HUDEP-2 (cell line): ENCODE data around the gene TMEM91.
"Not testable (repeated sequence)": the region's sequence is repeated elsewhere in the genome, so short reads cannot be mapped to it uniquely, and the experiment has no call there.

ENCODE experiments used
- DNase-seq, 76 experiments: peaks; one replicate each; lab custom pipeline; 2025; ENCODE audit not compliant: unreplicated experiment in 76 of 76; lab: John Stamatoyannopoulos, UW

The TMEM91 gene

GRCh38 chr19:41376241-41376997 lies at the start of gene TMEM91:
Gene TMEM91 (plus strand): TSS chr19:41376533. CDS start chr19:41378310, 1,777 bp downstream.
- no peak for DNase-seq

GRCh38 chr19:41327076-41327575 lies 49.2 kb upstream of the TMEM91 start:
- DNase-seq = peak in 1 of 76 experiments; percentile 39

- peak in 66 of 76 experiments; percentile 35 to 89 (median 73) for DNase-seq
Observed at GRCh38 chr19:41327576-41328156, 48.7 kb upstream of the TMEM91 start.

GRCh38 chr19:41328157-41328841 lies 48.0 kb upstream of the TMEM91 start:
- no peak for DNase-seq

GRCh38 chr19:41328842-41329225 lies 47.5 kb upstream of the TMEM91 start:
- DNase-seq = no peak

- no peak for DNase-seq
Observed at GRCh38 chr19:41330481-41330880, 45.9 kb upstream of the TMEM91 start.

- DNase-seq = no peak
Observed at GRCh38 chr19:41330946-41331678, 45.2 kb upstream of the TMEM91 start.

GRCh38 chr19:41332000-41332399 lies 44.3 kb upstream of the TMEM91 start:
- DNase-seq = no peak

- DNase-seq = no peak
Observed at GRCh38 chr19:41332468-41332867, 43.9 kb upstream of the TMEM91 start.

- no peak for DNase-seq
Observed at GRCh38 chr19:41334793-41335192, 41.5 kb upstream of the TMEM91 start.

GRCh38 chr19:41335467-41335866 lies 40.9 kb upstream of the TMEM91 start:
- DNase-seq = no peak

GRCh38 chr19:41339936-41340335 lies 36.4 kb upstream of the TMEM91 start:
- DNase-seq = no peak

GRCh38 chr19:41341669-41342490 lies 34.5 kb upstream of the TMEM91 start:
- DNase-seq = no peak

GRCh38 chr19:41344162-41344561 lies 32.2 kb upstream of the TMEM91 start:
- DNase-seq = no peak

- not testable (repeated sequence) for DNase-seq
Observed at GRCh38 chr19:41346916-41347315, 29.4 kb upstream of the TMEM91 start.

GRCh38 chr19:41350735-41351338 lies 25.5 kb upstream of the TMEM91 start:
- DNase-seq = peak in 35 of 76 experiments; percentile 18 to 63 (median 35)

GRCh38 chr19:41351339-41352245 lies 24.7 kb upstream of the TMEM91 start:
- DNase-seq = peak in 58 of 76 experiments; percentile 14 to 85 (median 61)

GRCh38 chr19:41352279-41352608 lies 24.1 kb upstream of the TMEM91 start:
- no peak for DNase-seq
